ENCODE data around the gene RBM15B.
"Not testable (repeated sequence)": the region's sequence is repeated elsewhere in the genome, so short reads cannot be mapped to it uniquely, and the experiment has no call there.

RBM15B gene

DNA sequence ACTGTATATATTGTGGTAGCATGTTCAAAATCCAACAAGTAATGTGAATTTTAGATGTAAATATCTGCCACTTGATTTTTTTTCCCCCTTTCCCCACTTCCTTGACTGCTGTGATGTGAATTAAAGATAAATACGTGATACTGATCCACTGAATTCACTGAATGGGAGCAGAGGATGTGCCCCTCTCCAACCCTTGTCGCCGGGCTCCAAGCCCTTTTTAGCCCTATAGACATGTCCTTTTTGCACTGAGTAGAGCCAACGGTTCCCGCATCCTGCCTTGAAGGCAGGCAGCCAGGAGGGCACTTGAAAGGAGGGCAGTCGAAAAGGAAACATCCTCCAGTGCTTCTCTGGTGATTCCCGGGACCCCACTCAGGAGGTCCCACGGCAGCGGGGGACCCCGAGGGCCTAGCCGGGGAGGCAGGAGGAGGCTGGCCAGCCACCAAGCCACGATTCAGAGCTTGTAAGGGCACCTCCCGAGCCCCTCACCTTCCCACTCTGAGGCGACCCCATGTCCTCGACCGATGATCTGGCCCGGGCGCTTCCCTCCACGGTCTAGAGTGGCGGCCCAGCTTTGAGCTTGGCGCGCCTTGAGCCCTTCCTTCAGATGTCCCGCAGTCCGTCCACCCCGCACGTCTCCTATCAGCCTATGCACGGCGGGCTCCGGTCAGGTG, 6.9 kb upstream of the RBM15B start:
- Mint-ChIP-seq H3K36me3 (ENCODE audit: low read depth) (peaks cover 29% of the 10 kb centered on the region), H3K27ac (peak overlapping the region; percentile 100), H3K9me3 (no peaks in the 10 kb centered on the region), H3K27me3 (ENCODE audit: low read depth, poor library complexity) (peaks cover 4% of the 10 kb centered on the region), H3K4me1 (peaks cover 47% of the 10 kb centered on the region), H3K4me3 (peak overlapping the region; percentile 99)
- TF ChIP-seq, protein P1, sequence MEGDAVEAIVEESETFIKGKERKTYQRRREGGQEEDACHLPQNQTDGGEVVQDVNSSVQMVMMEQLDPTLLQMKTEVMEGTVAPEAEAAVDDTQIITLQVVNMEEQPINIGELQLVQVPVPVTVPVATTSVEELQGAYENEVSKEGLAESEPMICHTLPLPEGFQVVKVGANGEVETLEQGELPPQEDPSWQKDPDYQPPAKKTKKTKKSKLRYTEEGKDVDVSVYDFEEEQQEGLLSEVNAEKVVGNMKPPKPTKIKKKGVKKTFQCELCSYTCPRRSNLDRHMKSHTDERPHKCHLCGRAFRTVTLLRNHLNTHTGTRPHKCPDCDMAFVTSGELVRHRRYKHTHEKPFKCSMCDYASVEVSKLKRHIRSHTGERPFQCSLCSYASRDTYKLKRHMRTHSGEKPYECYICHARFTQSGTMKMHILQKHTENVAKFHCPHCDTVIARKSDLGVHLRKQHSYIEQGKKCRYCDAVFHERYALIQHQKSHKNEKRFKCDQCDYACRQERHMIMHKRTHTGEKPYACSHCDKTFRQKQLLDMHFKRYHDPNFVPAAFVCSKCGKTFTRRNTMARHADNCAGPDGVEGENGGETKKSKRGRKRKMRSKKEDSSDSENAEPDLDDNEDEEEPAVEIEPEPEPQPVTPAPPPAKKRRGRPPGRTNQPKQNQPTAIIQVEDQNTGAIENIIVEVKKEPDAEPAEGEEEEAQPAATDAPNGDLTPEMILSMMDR (IDR thresholded peaks at IDR 0.05), result no peak
- peak; percentile 58 for DNase-seq

GRCh38 chr3:51384726-51385473, 6.2 kb upstream of the RBM15B start, which contains the start of gene MANF:
Gene MANF, plus strand, starts transcription at chr3:51385291. Its CDS starts 52 bp downstream, at chr3:51385343.
- TF ChIP-seq, protein P1 (IDR thresholded peaks at IDR 0.05), result no peak
- H3K9me3 Mint-ChIP-seq, result no peaks in the 10 kb centered on the region
- H3K36me3 Mint-ChIP-seq (ENCODE audit: low read depth), result peaks cover 34% of the 10 kb centered on the region
- peak within 1 kb of the TSS; percentile 100 for H3K27ac Mint-ChIP-seq
- H3K27me3 Mint-ChIP-seq (ENCODE audit: low read depth, poor library complexity), result peaks cover 3% of the 10 kb centered on the region
- peak within 1 kb of the TSS; percentile 99 for H3K4me3 Mint-ChIP-seq
- peak; percentile 94 for DNase-seq
- H3K4me1 Mint-ChIP-seq, result peaks cover 52% of the 10 kb centered on the region

DNA sequence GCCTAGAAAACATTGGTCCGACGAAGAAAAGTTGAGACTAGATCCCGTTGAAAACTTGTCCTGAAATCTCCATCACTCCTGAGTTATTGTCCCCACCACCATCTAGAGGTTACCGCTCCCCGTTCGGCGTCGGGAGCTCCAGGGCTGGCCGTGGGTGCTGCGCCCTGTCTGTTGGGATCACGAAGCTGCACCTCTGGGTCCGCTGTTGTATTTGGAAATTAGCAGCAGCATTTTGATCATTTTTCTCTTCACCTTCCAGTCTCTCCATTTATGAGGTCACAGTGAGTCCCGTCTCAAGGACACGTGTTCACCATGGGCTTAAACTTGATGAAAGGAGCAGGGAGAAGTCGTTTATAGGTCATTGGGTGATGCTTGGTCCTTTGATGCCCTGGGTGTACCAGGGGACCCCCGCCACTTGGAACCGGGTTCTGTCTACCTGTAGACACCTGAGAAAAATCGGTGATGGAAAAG, 5.4 kb upstream of the RBM15B start:
- TF ChIP-seq, protein P1 (IDR thresholded peaks at IDR 0.05), result no peak
- Mint-ChIP-seq H3K9me3 (no peaks in the 10 kb centered on the region), H3K4me3 (peak overlapping the region; percentile 99), H3K27me3 (ENCODE audit: low read depth, poor library complexity) (peaks cover 3% of the 10 kb centered on the region), H3K4me1 (peaks cover 52% of the 10 kb centered on the region), H3K27ac (peak overlapping the region; percentile 97), H3K36me3 (ENCODE audit: low read depth) (peaks cover 34% of the 10 kb centered on the region)
- DNase-seq, result no peak

DNA sequence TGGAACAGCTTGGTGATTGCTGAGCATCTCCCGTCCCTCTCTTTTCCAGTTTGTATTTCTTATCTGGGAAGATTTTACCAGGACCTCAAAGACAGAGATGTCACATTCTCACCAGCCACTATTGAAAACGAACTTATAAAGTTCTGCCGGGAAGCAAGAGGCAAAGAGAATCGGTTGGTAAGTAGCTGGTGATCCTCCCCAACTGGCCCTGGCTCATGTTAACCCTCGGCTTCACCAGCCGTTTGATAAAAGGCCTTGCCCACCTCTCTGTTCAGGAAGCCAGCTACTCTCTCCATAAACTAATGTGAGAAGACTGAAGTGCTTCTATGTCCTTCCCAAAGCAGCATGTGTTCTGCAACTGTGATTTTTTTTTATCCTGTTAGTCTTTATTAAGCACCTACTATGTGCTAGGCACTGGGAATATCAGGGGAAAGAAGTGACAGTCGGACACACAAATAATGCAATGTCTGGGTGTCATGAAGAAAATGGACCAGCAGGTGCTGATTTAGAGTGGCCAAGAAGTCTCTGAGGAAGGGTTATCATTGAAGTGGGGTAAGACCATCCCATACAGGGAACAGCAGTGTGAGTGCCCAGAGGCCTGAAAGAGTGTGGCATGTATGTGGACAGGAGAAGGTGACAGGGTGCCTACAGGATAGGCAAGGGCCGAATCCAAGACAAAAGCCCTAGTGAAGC, 4.8 kb upstream of the RBM15B start:
- Mint-ChIP-seq H3K27ac (peak overlapping the region; percentile 97), H3K9me3 (no peaks in the 10 kb centered on the region), H3K36me3 (ENCODE audit: low read depth) (peaks cover 34% of the 10 kb centered on the region), H3K27me3 (ENCODE audit: low read depth, poor library complexity) (peaks cover 3% of the 10 kb centered on the region), H3K4me3 (peak overlapping the region; percentile 99), H3K4me1 (peaks cover 52% of the 10 kb centered on the region)
- TF ChIP-seq, protein P1 (IDR thresholded peaks at IDR 0.05), result no peak
- no peak for DNase-seq

DNA sequence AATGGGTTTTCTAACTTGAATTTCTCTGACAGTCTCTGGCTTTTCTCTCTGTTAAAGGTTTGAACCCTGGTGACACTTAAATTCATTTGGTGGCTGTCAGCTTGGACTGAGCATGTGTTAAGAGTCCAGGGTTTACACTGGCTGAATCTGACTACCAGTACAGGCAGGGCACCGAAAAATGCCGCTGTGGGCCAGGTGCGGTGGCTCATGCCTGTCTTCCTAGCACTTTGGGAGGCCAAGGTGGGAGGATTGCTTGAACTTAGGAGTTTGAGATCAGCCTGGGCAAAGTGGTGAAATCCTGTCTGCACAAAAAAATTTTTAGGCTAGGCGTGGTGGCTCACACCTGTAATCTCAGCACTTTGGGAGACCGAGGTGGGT, 4.2 kb upstream of the RBM15B start:
- peaks cover 3% of the 10 kb centered on the region for H3K27me3 Mint-ChIP-seq (ENCODE audit: low read depth, poor library complexity)
- peaks cover 52% of the 10 kb centered on the region for H3K4me1 Mint-ChIP-seq
- H3K9me3 Mint-ChIP-seq, result no peaks in the 10 kb centered on the region

GRCh38 chr3:51387281-51387680, 3.8 kb upstream of the RBM15B start:
- Mint-ChIP-seq H3K4me3 (peak overlapping the region; percentile 99), H3K4me1 (peaks cover 52% of the 10 kb centered on the region), H3K36me3 (ENCODE audit: low read depth) (peaks cover 35% of the 10 kb centered on the region)
- H3K9me3 Mint-ChIP-seq; H3K27ac Mint-ChIP-seq; DNase-seq; H3K27me3 Mint-ChIP-seq (ENCODE audit: low read depth, poor library complexity): not testable (repeated sequence)

More for the DNA sequence above, 4.2 kb upstream of the RBM15B start:
- DNase-seq, result no peak
- peak overlapping the region; percentile 99 for H3K4me3 Mint-ChIP-seq
- H3K36me3 Mint-ChIP-seq (ENCODE audit: low read depth), result peaks cover 34% of the 10 kb centered on the region
- TF ChIP-seq, protein P1 (IDR thresholded peaks at IDR 0.05), result no peak
- peak overlapping the region; percentile 97 for H3K27ac Mint-ChIP-seq
